PC-9 (cell line): ENCODE data around the gene PADI6. TPM values are rescaled to one million over a fixed set of nuclear protein-coding genes. Genes with fewer than 3 reads are reported as not detected.
"Not testable (repeated sequence)": the region's sequence is repeated elsewhere in the genome, so short reads cannot be mapped to it uniquely, and the experiment has no call there.

ENCODE experiments used
- BruUV-seq: library from RNA; stranded (reverse); fragments of 400-500 nt; replicated peaks from 2 replicates; lab custom pipeline; 2021; lab: Mats Ljungman, UMichigan
- CTCF ChIA-PET: fragments of 300-600 bp; sonication (Branson Sonifier 250); formaldehyde crosslinking; loops from one replicate; lab custom pipeline; 2022; ENCODE audit warnings: antibody characterized with exemption; lab: Charles Lee
- POLR2A ChIA-PET: fragments of 300-600 bp; sonication (Branson Sonifier 250); formaldehyde crosslinking; loops from one replicate; lab custom pipeline; 2022; ENCODE audit warnings: antibody characterized with exemption; ENCODE audit not compliant: unreplicated experiment; lab: Charles Lee
- DNase-seq, 2 experiments: peaks; one replicate each; pipeline versions ENCODE4 v3.0.0 to v3.0.0-alpha.2; 2015 to 2022; ENCODE audit warnings: mixed read lengths in 1 of 2
- H2AFZ ChIP-seq: fragments of 200-600 bp; sonication (generic); 2 replicates; pipeline ENCODE4 v1.8.1; 2017; ENCODE audit warnings: antibody characterized with exemption
- H3F3A ChIP-seq: fragments of 200-600 bp; sonication (generic); 2 replicates; pipeline ENCODE4 v1.8.1; 2017; ENCODE audit warnings: antibody characterized with exemption, mild to moderate bottlenecking, low read depth; ENCODE audit not compliant: insufficient read depth
- H3K27ac ChIP-seq: fragments of 200-600 bp; sonication (generic); 2 replicates; pipeline ENCODE4 v1.6.1; 2016; ENCODE audit warnings: mixed run types
- H3K27me3 ChIP-seq: fragments of 200-600 bp; sonication (generic); 2 replicates; pipeline ENCODE4 v1.6.1; 2016; ENCODE audit warnings: low read depth, mixed run types; ENCODE audit not compliant: insufficient read depth
- H3K36me3 ChIP-seq: fragments of 200-600 bp; sonication (generic); 2 replicates; pipeline ENCODE4 v1.6.1; 2016; ENCODE audit warnings: low read depth, mixed run types
- H3K4me1 ChIP-seq: fragments of 200-600 bp; sonication (generic); replicated peaks from 2 replicates; pipeline ENCODE4 v1.6.1; 2016; ENCODE audit warnings: mixed run types; ENCODE audit not compliant: insufficient read depth
- H3K4me2 ChIP-seq: fragments of 200-600 bp; sonication (generic); 2 replicates; pipeline ENCODE4 v1.6.1; 2017; ENCODE audit warnings: mixed run types
- H3K4me3 ChIP-seq: fragments of 200-600 bp; sonication (generic); 2 replicates; pipeline ENCODE4 v1.6.1; 2016; ENCODE audit warnings: mixed run types
- H3K79me2 ChIP-seq: fragments of 200-600 bp; sonication (generic); 2 replicates; pipeline ENCODE4 v1.6.1; 2017; ENCODE audit warnings: low read depth, mixed run types
- H3K9me2 ChIP-seq: fragments of 200-600 bp; sonication (generic); 2 replicates; pipeline ENCODE4 v1.8.1; 2017; ENCODE audit warnings: mild to moderate bottlenecking; ENCODE audit not compliant: insufficient read depth
- H3K9me3 ChIP-seq: fragments of 200-600 bp; sonication (generic); 2 replicates; pipeline ENCODE4 v1.8.1; 2016; ENCODE audit warnings: low read depth; ENCODE audit not compliant: insufficient read depth
- H4K20me1 ChIP-seq: fragments of 200-600 bp; sonication (generic); 2 replicates; pipeline ENCODE4 v1.8.1; 2017; ENCODE audit not compliant: insufficient read depth
- CTCF ChIP-seq: fragments of 200-600 bp; sonication (generic); conservative IDR thresholded peaks from 2 replicates; pipeline ENCODE4 v1.6.1; 2017; ENCODE audit warnings: mixed run types, antibody characterized with exemption, mild to moderate bottlenecking, moderate library complexity
- EZH2 ChIP-seq: fragments of 200-600 bp; sonication (generic); IDR thresholded peaks from 2 replicates; pipeline ENCODE4 v1.8.0; 2017; ENCODE audit warnings: antibody characterized with exemption, low read depth
- intact Hi-C: fragments of 100-400 bp; cut with micrococcal nuclease; formaldehyde crosslinking; loops from one replicate; pipeline ENCODE4 v1.10.0; 2022; ENCODE audit not compliant: unreplicated experiment
- total RNA-seq: library from RNA; stranded (reverse); gene quantifications from 2 replicates; pipeline ENCODE4 v1.2.3, GENCODE V29; 2021

The PADI6 gene
- total RNA-seq, 1 experiment from 2014 or later, result 0.20 TPM

GRCh38 chr1:17407786-17408514 is 36.0 kb downstream of the PADI6 start:
- H3K27ac ChIP-seq, DNase-seq, H3K4me1 ChIP-seq, BruUV-seq, H2AFZ ChIP-seq, H3K9me2 ChIP-seq, intact Hi-C loops, H3K9me3 ChIP-seq, H3K4me2 ChIP-seq, H4K20me1 ChIP-seq, H3K79me2 ChIP-seq, H3K27me3 ChIP-seq, H3K4me3 ChIP-seq, H3K36me3 ChIP-seq: not testable (repeated sequence)
- ChIA-PET CTCF (interaction anchor here (0.6 to 0.7 kb wide), 2 partner anchors 11 to 37 kb away, joined by 3 to 4 read pairs; no protein-coding TSS in a partner anchor), POLR2A (interaction anchor here (0.6 to 0.7 kb wide), 2 partner anchors 320 to 796 kb away, joined by 4 read pairs; no protein-coding TSS in a partner anchor)
- peaks cover 12% of the 10 kb centered on the region; the same call in 1 of the 2 replicates for H3F3A ChIP-seq

- Histone ChIP-seq H3K4me2 (no peak overlapping the region), H2AFZ (no peak overlapping the region), H3K4me1 (no peaks in the 10 kb centered on the region; the same call in none of the 2 replicates), H3K27ac (no peak overlapping the region), H3K79me2 (no peaks in the 10 kb centered on the region), H3K4me3 (no peak overlapping the region), H4K20me1 (no peaks in the 10 kb centered on the region), H3K9me3 (no peaks in the 10 kb centered on the region), H3F3A (peaks cover 16% of the 10 kb centered on the region; the same call in 1 of the 2 replicates), H3K36me3 (peaks cover 3% of the 10 kb centered on the region; the same call in 1 of the 2 replicates), H3K27me3 (no peaks in the 10 kb centered on the region), H3K9me2 (no peaks in the 10 kb centered on the region)
- CTCF ChIA-PET, result no interaction called here
- DNase-seq, result no peak
- BruUV-seq, result no TSS peak
- no peak for TF ChIP-seq EZH2
- no peak for TF ChIP-seq CTCF
- POLR2A ChIA-PET, result no interaction called here
- intact Hi-C loops, result no loop called here
These were observed 37.4 kb downstream of the PADI6 start for GRCh38 chr1:17409391-17409811.

- no TSS peak for BruUV-seq
These were observed 40.3 kb downstream of the PADI6 start for GRCh38 chr1:17412093-17412870.

More at GRCh38 chr1:17412093-17412870, 40.3 kb downstream of the PADI6 start:
- CTCF ChIA-PET, result interaction anchor here (0.5 kb wide), 1 partner anchor 292 kb away, joined by 5 read pairs; no protein-coding TSS in a partner anchor
- H3K9me3 ChIP-seq, result no peaks in the 10 kb centered on the region
- H3F3A ChIP-seq, result peaks cover 10% of the 10 kb centered on the region; the same call in 1 of the 2 replicates
- no peaks in the 10 kb centered on the region; the same call in 1 of the 2 replicates for H3K4me1 ChIP-seq
- peak overlapping the region; percentile 6; the same call in 1 of the 2 replicates for H3K27ac ChIP-seq
- no peaks in the 10 kb centered on the region for H3K27me3 ChIP-seq
- H3K4me2 ChIP-seq, result no peak overlapping the region
- TF ChIP-seq EZH2, result no peak
- no peak for TF ChIP-seq CTCF
- H3K79me2 ChIP-seq, result no peaks in the 10 kb centered on the region
- POLR2A ChIA-PET, result interaction anchor here (0.6 kb wide), 1 partner anchor 200 kb away, joined by 4 read pairs; no protein-coding TSS in a partner anchor
- no peak overlapping the region for H3K4me3 ChIP-seq
- no peaks in the 10 kb centered on the region for H4K20me1 ChIP-seq
- peak; percentile 67 to 77 for DNase-seq
- intact Hi-C loops, result loop anchor here (1.0 kb wide), 1 partner anchor 29 kb away; no protein-coding TSS in a partner anchor
- H3K9me2 ChIP-seq, result no peaks in the 10 kb centered on the region
- no peak overlapping the region for H2AFZ ChIP-seq
- H3K36me3 ChIP-seq, result peaks cover 10% of the 10 kb centered on the region; the same call in 1 of the 2 replicates
